CD4-positive, alpha-beta T cell treated with Interleukin-12 subunit alpha and Interleukin-12 subunit beta, for 1 hour (primary cell): ENCODE results near the gene TBC1D2.
A peak's percentile ranks its signal among the peaks of the same experiment; 100 is the strongest.
"Not testable (repeated sequence)": the region's sequence is repeated elsewhere in the genome, so short reads cannot be mapped to it uniquely, and the experiment has no call there.

Source experiments
- DNase-seq: peaks from one replicate; pipeline ENCODE4 v3.0.0-alpha.2; 2020

TBC1D2 gene

GRCh38 chr9:98271479-98271878 is 16.0 kb upstream of the TBC1D2 start:
- no peak for DNase-seq

DNA sequence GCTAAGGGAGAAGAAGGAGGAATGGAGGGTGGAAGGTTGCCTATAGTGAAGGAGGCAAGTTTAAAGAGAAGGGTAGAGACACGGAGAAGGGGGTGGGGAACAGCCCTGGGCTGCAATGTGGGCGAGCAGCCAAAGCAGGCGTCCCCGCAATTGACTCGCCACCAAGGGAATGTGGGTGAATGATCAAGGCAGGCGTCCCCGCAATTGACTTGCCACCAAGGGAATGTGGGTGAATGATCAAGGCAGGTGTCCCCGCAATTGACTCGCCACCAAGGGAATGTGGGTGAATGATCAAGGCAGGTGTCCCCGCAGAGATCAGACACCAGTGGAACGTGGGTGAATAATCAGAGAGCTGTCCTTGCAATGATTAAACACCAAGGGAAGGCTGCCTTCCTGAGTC is 14.8 kb upstream of the TBC1D2 start:
- DNase-seq: not testable (repeated sequence)

- DNase-seq: not testable (repeated sequence)
Measured at GRCh38 chr9:98269652-98270051, 14.2 kb upstream of the TBC1D2 start.

DNA sequence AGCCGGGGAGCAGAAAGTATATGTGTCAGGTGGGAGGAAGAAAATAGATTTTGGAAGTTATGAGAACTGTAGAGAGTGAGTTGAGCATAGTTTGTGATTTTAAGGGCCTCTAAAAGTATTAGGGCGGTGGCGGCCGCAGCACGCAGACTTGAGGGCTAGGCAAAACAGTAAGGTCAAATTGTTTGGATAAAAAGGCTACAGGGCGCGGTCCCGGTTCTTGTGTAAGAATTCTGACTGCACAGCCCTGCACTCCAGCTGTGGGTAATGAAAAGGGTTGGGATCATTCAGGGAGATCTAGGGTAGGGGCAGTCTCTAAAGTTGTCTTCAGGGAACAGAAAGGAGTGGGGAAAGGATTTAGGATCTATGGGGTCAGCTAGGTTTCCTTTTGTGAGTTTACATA is 12.1 kb upstream of the TBC1D2 start:
- not testable (repeated sequence) for DNase-seq

GRCh38 chr9:98264516-98264915 is 9.1 kb upstream of the TBC1D2 start:
- DNase-seq: no peak

DNA sequence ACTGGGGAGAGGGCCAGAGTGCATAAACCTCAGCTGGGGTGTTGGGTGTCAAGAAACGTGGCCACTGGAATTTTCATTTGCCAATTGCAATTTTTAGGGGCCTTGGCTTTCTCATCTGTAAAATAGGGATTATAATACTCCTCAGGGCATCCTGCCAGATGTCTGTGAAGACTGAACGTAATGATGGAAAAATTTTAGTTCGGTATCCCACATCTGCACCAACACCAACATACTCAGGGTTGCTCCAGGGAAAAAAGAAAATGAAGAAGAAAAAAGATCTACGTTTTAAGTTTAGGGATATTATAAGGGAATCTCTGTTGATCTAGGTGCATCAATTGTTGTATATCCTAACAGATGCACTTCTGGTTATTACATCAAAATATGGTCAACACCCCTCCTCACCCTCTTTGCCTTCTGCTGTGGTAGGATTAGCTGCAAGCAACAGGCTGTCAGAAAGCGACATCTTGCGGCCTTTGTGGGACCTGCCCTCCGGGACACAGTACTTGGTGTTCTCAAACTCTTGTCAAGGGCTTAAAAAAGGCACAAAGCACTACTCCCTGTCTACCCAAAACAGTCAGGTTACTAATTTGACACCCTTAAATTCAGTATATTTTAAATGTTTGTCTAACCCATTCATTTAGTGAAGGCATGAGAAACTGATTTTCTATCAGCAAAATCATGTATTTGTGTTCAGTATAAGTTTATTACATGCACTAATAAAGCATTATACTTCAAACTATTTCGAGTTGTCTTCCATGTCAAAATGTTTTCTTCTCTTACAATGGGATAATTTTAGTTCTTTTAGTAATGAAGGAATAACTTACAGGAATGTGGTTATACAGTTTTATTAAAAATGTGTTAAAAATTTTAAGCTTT is 8.3 kb upstream of the TBC1D2 start:
- peak; percentile 85 for DNase-seq

- DNase-seq: no peak
Measured at GRCh38 chr9:98263080-98263479, 7.6 kb upstream of the TBC1D2 start.

DNA sequence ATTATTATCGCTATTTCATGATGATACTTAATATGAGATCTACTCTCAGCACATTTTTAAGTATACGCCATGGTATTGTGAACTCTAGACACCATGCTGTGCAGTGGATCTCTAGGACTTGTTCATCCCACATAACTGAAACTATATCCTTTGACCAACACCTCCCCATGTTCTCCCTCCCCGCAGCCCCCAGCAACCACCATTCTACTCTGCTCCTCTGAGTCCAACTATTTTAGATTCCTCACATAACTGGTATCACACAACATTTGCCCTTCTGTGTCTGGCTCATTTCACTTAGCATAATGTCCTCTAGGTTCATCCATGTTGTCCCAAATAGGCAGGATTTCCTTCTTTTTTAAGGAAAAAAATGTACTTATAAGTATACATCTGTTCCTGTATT is 6.6 kb upstream of the TBC1D2 start:
- DNase-seq: no peak

GRCh38 chr9:98260635-98261034 is 5.2 kb upstream of the TBC1D2 start:
- no peak for DNase-seq

DNA sequence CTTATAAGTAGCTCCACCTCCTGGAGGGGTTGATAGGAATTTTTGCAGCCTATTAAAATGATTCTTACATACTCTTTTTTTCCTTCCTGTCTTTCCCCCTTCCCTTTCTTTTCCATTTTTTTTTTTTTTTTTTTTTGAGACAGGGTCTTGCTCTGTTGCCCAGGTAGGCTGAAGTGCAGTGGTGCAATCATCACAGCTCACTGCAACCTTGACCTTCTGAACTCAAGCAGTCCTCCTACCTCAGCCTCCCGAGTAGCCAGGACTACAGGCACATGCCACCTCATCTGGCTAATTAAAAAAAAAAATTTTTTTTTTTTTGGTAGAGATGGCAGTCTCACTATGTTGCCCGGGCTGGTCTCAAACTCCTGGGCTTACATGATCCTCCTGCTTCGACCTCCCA is 4.3 kb upstream of the TBC1D2 start:
- DNase-seq: no peak

GRCh38 chr9:98256756-98257155 is 1.3 kb upstream of the TBC1D2 start:
- peak; percentile 53 for DNase-seq

- DNase-seq: no peak
Measured at GRCh38 chr9:98255061-98255577, 330 bp downstream of the TBC1D2 start.

GRCh38 chr9:98254228-98255060 is 1.0 kb downstream of the TBC1D2 start:
- no peak for DNase-seq

DNA sequence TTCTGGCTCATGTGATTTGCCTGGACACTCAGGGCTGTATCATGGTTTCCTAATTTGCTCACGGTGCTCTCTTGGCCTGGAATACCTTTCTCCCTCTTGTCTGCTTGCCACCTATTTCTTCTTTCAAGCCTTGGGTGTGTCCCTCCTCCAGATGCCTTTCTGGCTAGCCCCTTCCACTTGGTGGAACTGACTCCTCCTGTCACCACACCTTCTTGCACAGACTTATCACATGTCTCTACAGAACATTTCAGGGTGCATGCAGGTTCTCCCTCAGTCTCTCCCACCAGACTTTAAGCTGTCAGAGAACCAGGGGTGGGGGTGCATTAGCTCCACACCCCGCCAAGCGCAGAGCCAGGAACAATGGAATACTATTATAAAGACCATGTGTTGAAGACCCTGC is 1.9 kb downstream of the TBC1D2 start:
- no peak for DNase-seq

DNA sequence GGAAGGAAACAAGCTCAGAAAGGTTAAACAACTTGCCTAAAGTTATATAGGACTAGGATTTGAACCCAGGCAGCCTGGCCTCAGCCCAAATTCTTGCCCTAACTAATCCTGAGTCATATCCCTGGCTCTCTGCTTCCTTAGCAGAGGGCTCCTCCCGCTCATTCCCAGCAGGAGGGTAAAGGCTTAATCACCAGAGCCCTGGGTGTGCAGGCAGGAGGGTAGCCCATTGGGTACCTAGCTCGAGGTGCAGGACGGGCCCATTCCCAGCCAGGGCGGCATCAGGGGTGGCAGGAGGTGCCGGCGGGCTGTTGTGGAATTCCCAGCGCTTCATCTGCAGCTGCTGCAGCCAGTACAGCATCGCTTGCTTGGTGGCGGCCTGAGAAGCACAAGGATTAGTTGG is 3.9 kb downstream of the TBC1D2 start:
- no peak for DNase-seq

DNA sequence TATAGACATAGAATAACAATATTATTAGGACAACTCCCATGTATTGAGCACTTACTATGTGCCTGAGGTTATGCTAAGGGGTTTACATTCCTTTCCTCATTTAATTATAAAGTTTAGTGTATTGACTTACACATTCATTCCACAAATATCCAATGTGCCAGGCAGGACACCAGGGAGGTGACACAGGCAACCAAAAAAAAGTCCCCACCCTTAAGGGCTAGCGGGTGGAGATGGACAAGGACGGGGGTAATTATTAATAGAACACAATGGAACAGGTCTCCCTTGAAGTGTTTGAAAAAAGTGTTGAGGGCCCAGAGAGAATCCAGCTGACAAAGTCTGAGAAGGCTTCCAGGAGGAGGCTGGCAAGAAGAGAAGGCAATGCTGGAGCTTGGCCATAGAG is 5.7 kb downstream of the TBC1D2 start:
- DNase-seq: no peak

DNA sequence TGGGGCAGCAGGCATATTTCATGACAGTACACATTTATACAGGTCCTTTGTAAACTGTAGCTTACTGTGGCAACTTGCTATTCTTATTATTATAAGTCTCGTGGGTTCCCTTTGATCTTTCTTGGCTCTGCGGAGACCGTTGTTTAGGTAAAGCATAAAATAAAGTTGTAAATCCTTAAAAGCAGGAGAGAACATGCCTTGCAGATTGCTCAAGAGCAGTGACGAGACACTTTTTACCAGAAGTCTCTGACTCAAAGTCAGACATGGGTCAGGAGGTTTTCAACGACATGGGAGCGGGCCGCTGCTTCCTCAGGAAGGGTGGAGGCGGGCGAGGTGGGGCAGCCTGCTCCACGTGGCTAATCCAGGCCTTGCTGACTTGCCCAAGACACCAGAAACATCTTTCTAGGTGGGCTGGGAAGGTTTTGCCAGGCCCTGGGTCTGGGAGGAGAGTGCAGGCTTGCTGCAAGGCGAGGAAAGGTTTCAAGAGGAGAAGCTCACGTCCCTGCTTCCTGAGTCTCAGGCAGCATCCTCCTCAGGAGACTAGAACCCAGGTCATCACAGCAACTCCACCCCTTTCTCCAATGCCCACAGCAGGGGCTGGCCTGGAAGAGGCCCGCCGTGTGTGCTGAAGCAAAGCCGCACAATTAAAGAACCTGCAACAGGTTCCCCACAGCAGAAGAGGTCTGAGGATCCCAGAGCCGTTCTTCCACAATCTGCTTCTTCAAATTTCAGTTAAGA is 6.5 kb downstream of the TBC1D2 start:
- DNase-seq: peak; percentile 16

DNA sequence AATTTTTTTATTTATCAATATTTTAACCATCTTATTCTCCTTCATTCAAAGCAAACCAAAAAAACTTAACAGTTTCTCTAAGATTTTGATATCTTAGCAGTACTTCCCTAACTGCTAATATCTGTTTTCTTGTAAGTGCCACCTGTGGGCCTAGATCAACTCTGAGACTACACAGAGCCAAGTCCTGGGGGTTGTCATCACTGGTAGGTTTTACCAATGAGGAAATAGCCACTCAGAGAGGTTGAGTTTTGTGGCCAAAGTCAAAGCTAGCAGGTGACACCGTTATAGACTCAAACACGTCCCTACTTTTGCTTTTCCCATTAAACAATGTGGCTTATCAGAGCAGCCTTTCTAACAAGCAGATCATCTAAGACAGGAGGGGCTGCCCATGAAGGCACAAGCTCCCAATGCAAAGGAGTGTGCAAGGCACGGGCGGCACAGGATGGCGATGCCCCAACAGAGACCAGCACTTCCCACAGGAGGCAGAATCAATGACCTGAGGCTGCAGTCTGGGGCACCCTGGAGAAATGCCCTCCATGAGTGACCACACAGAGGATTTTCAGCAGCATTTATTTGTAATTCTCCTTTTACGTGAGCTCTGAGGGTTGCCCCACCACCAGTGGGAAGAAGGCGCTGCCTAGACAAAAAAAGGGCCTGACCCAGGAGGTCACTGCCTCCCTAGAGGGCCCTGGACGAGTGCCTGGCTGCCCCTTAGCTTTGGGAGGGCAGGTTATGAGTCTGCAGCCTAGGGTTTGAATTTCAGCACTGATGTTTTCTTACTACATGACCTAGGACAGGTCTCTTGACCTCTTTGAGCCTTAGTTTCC is 7.4 kb downstream of the TBC1D2 start:
- DNase-seq: no peak

DNA sequence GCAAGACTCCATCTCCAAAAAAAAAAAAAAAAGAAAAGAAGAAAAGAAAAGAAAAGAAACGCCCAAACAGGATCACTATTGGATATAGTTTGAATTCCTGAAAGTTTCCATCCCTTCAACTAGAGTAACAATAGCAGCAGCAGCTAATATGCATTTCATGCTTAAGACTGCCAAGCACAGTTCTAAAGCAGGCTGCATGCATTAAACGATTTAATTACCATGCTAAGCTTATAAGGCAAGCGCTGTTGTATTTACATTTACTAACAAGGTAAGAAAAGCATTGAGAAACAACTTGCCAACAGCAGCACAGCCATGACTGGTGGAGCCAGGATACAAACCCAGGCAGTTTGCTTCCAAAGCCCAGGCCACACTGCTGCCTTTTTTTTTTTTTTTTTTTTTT is 13.0 kb downstream of the TBC1D2 start:
- no peak for DNase-seq

DNA sequence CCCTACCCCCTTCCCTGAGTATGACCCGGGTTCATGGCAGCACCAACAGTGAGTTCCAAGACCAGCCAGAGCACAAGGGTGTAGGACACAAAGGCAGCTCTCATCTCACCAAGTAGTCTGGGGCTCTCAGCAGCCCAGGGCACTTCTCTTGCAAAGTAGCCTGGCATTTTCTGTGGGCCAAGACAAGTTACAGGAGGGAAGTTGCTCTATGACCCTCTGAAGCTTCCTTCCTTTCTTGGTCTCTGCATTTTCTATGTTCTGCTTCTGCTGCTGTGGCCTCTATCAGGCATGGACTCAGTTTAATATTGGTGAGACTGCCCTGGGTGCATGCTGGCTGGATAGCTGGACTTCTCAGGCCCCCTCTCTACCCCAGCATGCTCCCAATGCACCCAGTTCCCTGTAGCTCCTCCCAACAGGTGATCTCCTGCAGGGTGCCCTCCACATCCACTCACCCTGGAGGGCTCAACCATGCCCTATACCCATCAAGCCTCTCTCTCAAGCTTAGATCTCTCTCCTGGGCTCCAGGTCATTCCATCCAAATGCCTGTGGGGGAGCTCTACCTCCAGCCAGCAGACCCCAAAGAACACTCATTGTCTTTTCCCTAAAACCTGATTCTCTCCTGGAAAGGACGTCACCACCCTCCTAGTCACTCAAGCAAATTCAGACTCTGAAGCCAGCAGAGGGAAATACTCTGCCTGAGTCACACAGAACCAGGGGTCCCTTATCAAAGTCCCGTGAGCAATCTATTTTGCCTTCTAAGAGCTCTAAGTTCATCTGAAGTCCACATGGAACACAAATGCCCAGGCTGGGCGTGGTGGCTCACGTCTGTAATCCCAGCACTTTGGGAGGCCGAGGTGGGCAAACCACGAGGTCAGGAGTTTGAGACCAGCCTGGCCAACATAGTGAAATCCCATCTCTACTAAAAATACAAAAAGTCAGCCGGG is 13.8 kb downstream of the TBC1D2 start:
- no peak for DNase-seq

GRCh38 chr9:98240475-98240874 is 15.0 kb downstream of the TBC1D2 start:
- no peak for DNase-seq
